Measurements from ENCODE around the gene AHI1.
"Not testable (repeated sequence)": the region's sequence is repeated elsewhere in the genome, so short reads cannot be mapped to it uniquely, and the experiment has no call there.

AHI1 gene

GRCh38 chr6:135380793-135381192 is 116.7 kb downstream of the AHI1 start:
- H3K4me3 ChIP-seq (ENCODE audit: control insufficient read depth, low read depth, low read length), result no peak overlapping the region
- no peak for TF ChIP-seq CTCF (conservative IDR thresholded peaks at IDR 0.05; ENCODE audit: control insufficient read depth, insufficient read depth, low read depth, low read length)
- no peak for DNase-seq (ENCODE audit: low read depth)

GRCh38 chr6:135379647-135380046 is 117.9 kb downstream of the AHI1 start:
- H3K4me3 ChIP-seq (ENCODE audit: control insufficient read depth, low read depth, low read length), result no peak overlapping the region
- DNase-seq (ENCODE audit: low read depth), result no peak
- no peak for TF ChIP-seq CTCF (conservative IDR thresholded peaks at IDR 0.05; ENCODE audit: control insufficient read depth, insufficient read depth, low read depth, low read length)

GRCh38 chr6:135372758-135373157 is 124.8 kb downstream of the AHI1 start:
- no peak overlapping the region for H3K4me3 ChIP-seq (ENCODE audit: control insufficient read depth, low read depth, low read length)
- peak; percentile 5 for DNase-seq (ENCODE audit: low read depth)
- no peak for TF ChIP-seq CTCF (conservative IDR thresholded peaks at IDR 0.05; ENCODE audit: control insufficient read depth, insufficient read depth, low read depth, low read length)

GRCh38 chr6:135363622-135364021 is 133.9 kb downstream of the AHI1 start:
- not testable (repeated sequence) for H3K4me3 ChIP-seq (ENCODE audit: control insufficient read depth, low read depth, low read length); DNase-seq (ENCODE audit: low read depth)

GRCh38 chr6:135362124-135362523 is 135.4 kb downstream of the AHI1 start:
- H3K4me3 ChIP-seq (ENCODE audit: control insufficient read depth, low read depth, low read length), result no peak overlapping the region
- TF ChIP-seq CTCF (conservative IDR thresholded peaks at IDR 0.05; ENCODE audit: control insufficient read depth, insufficient read depth, low read depth, low read length), result no peak
- no peak for DNase-seq (ENCODE audit: low read depth)

GRCh38 chr6:135360222-135360621 is 137.3 kb downstream of the AHI1 start:
- no peak for TF ChIP-seq CTCF (conservative IDR thresholded peaks at IDR 0.05; ENCODE audit: control insufficient read depth, insufficient read depth, low read depth, low read length)

GRCh38 chr6:135358985-135359384 is 138.6 kb downstream of the AHI1 start:
- no peak for TF ChIP-seq CTCF (conservative IDR thresholded peaks at IDR 0.05; ENCODE audit: control insufficient read depth, insufficient read depth, low read depth, low read length)
- peak; percentile 68 for DNase-seq (ENCODE audit: low read depth)
- H3K4me3 ChIP-seq (ENCODE audit: control insufficient read depth, low read depth, low read length), result peak overlapping the region; percentile 27

More at GRCh38 chr6:135360222-135360621, 137.3 kb downstream of the AHI1 start:
- no peak for DNase-seq (ENCODE audit: low read depth)
- no peak overlapping the region for H3K4me3 ChIP-seq (ENCODE audit: control insufficient read depth, low read depth, low read length)
